Measurements from ENCODE around the gene TMEM132A. TPM values are rescaled to one million over a fixed set of nuclear protein-coding genes. Genes with fewer than 3 reads are reported as not detected.

TMEM132A gene
- total RNA-seq, 1 donor from 2014 or later: 34.0 TPM

Small RNA genes lying within 50 kb of the gene (small RNA-seq; reads per million reads assigned to genes)
- not detected for gene RNU6-933P

Other genes with a start within 250 kb of the TMEM132A start
- not detected in 2 replicates for gene MS4A8, start 224.8 kb upstream of the TMEM132A start, total RNA-seq (ENCODE audit: low replicate concordance)
- not detected in 2 replicates for gene MS4A18, start 199.7 kb upstream of the TMEM132A start, total RNA-seq (ENCODE audit: low replicate concordance)
- 0.09 TPM in 1 of 2 replicates, not detected in the other for gene MS4A15, start 167.6 kb upstream of the TMEM132A start, total RNA-seq (ENCODE audit: low replicate concordance)
- gene MS4A10, start 139.1 kb upstream of the TMEM132A start, total RNA-seq (ENCODE audit: low replicate concordance): not detected in 2 replicates
- 3.3 and 9.5 TPM in 2 replicates for gene CCDC86, start 82.3 kb upstream of the TMEM132A start, total RNA-seq (ENCODE audit: low replicate concordance)
- 0.06 TPM in 1 of 2 replicates, not detected in the other for gene PTGDR2, start 68.5 kb upstream of the TMEM132A start, total RNA-seq (ENCODE audit: low replicate concordance)
- gene ZP1, start 56.9 kb upstream of the TMEM132A start, total RNA-seq (ENCODE audit: low replicate concordance): not detected in 2 replicates
- 34.5 and 72.7 TPM in 2 replicates for gene PRPF19, start 17.9 kb upstream of the TMEM132A start, total RNA-seq (ENCODE audit: low replicate concordance)
- gene TMEM109, start 10.3 kb upstream of the TMEM132A start, total RNA-seq (ENCODE audit: low replicate concordance): 22.4 and 23.6 TPM in 2 replicates
- gene SLC15A3, start 27.7 kb downstream of the TMEM132A start, total RNA-seq (ENCODE audit: low replicate concordance): 1.4 and 3.3 TPM in 2 replicates
- not detected in 2 replicates for gene CD6, start 47.2 kb downstream of the TMEM132A start, total RNA-seq (ENCODE audit: low replicate concordance)
- gene CD5, start 178.0 kb downstream of the TMEM132A start, total RNA-seq (ENCODE audit: low replicate concordance): not detected in 2 replicates
- gene VPS37C, start 237.0 kb downstream of the TMEM132A start, total RNA-seq (ENCODE audit: low replicate concordance): 9.9 and 19.9 TPM in 2 replicates